Trophoblast cell (in vitro differentiated cells and primary cell): ENCODE measurements around the gene PDHX.

Source experiments
- DNase-seq, 2 donors: peaks; one replicate each; pipeline ENCODE4 v3.0.0-alpha.2; 2016
- H2AFZ ChIP-seq: 2 replicates; pipeline ENCODE4 v1.6.1; 2013; ENCODE audit warnings: low read length, moderate library complexity, mild to moderate bottlenecking; ENCODE audit not compliant: insufficient read depth, poor library complexity
- H2AK5ac ChIP-seq: 2 replicates; pipeline ENCODE4 v1.6.1; 2013; ENCODE audit warnings: mild to moderate bottlenecking, low read length
- H2BK120ac ChIP-seq: 2 replicates; pipeline ENCODE4 v1.6.1; 2013; ENCODE audit warnings: low read length, mild to moderate bottlenecking, moderate library complexity; ENCODE audit not compliant: insufficient read depth, poor library complexity
- H2BK12ac ChIP-seq: 2 replicates; pipeline ENCODE4 v1.6.1; 2013; ENCODE audit warnings: mild to moderate bottlenecking, low read length, moderate library complexity
- H2BK5ac ChIP-seq: 2 replicates; pipeline ENCODE4 v1.6.1; 2013; ENCODE audit warnings: low read length, low read depth, moderate library complexity, mild to moderate bottlenecking; ENCODE audit not compliant: poor library complexity
- H3K14ac ChIP-seq: 2 replicates; pipeline ENCODE4 v1.6.1; 2013; ENCODE audit warnings: mild to moderate bottlenecking, low read length
- H3K18ac ChIP-seq: 2 replicates; pipeline ENCODE4 v1.6.1; 2013; ENCODE audit warnings: mild to moderate bottlenecking, low read length
- H3K23ac ChIP-seq: 2 replicates; pipeline ENCODE4 v1.6.1; 2013; ENCODE audit warnings: low read length
- H3K27ac ChIP-seq: 2 replicates; pipeline ENCODE4 v1.5.1; 2013; ENCODE audit warnings: low read depth, mild to moderate bottlenecking, inconsistent platforms, low read length, moderate library complexity
- H3K27me3 ChIP-seq: 2 replicates; pipeline ENCODE4 v1.6.1; 2013; ENCODE audit warnings: inconsistent platforms, mild to moderate bottlenecking, low read length, moderate library complexity; ENCODE audit not compliant: insufficient read depth
- H3K36me3 ChIP-seq, 2 experiments: 1 replicate in 1 of 2; 2 replicates in 1 of 2; pipeline ENCODE4 v1.6.1; 2013; ENCODE audit warnings: low read length in 2 of 2, mild to moderate bottlenecking in 2 of 2, moderate library complexity in 1 of 2; ENCODE audit not compliant: insufficient read depth in 2 of 2, control insufficient read depth in 1 of 2
- H3K4ac ChIP-seq: 2 replicates; pipeline ENCODE4 v1.6.1; 2013; ENCODE audit warnings: low read depth, mild to moderate bottlenecking, low read length, moderate library complexity
- H3K4me1 ChIP-seq, 2 experiments: 1 replicate in 1 of 2; 2 replicates in 1 of 2; pipeline ENCODE4 v1.6.1; 2013; ENCODE audit warnings: low read length in 2 of 2, mild to moderate bottlenecking in 2 of 2, moderate library complexity in 1 of 2; ENCODE audit not compliant: insufficient read depth in 2 of 2, control insufficient read depth in 1 of 2
- H3K4me2 ChIP-seq: 2 replicates; pipeline ENCODE4 v1.6.1; 2013; ENCODE audit warnings: inconsistent platforms, mild to moderate bottlenecking, low read length, moderate library complexity
- H3K4me3 ChIP-seq: 2 replicates; pipeline ENCODE4 v1.5.1; 2013; ENCODE audit warnings: mild to moderate bottlenecking, low read depth, low read length, inconsistent platforms
- H3K79me1 ChIP-seq: one replicate; pipeline ENCODE4 v1.6.1; 2013; ENCODE audit warnings: low read length
- H3K79me2 ChIP-seq: 2 replicates; pipeline ENCODE4 v1.6.1; 2013; ENCODE audit warnings: low read length, mild to moderate bottlenecking; ENCODE audit not compliant: control insufficient read depth, insufficient read depth, poor library complexity
- H3K9ac ChIP-seq: 2 replicates; pipeline ENCODE4 v1.6.1; 2013; ENCODE audit warnings: mild to moderate bottlenecking, low read length
- H3K9me3 ChIP-seq: 2 replicates; pipeline ENCODE4 v1.6.1; 2013; ENCODE audit warnings: low read depth, mild to moderate bottlenecking, control low read depth, inconsistent platforms, low read length; ENCODE audit not compliant: insufficient read depth
- H4K12ac ChIP-seq: 2 replicates; pipeline ENCODE4 v1.6.1; 2013; ENCODE audit warnings: low read depth, mild to moderate bottlenecking, low read length, moderate library complexity
- H4K8ac ChIP-seq: 2 replicates; pipeline ENCODE4 v1.6.1; 2013; ENCODE audit warnings: low read depth, mild to moderate bottlenecking, low read length, moderate library complexity
- H4K91ac ChIP-seq: one replicate; pipeline ENCODE4 v1.6.1; 2013; ENCODE audit warnings: low read depth, mild to moderate bottlenecking, low read length, moderate library complexity
- WGBS: extraction: QIAGEN DNeasy Blood & Tissue Kit; methylation state at CpG from one replicate; pipeline ENCODE4 v1.1.7; 2013; ENCODE audit warnings: missing lambda C conversion rate; ENCODE audit not compliant: insufficient read length, insufficient coverage; ENCODE audit errors: extremely low coverage; 5-methylcytosine and 5-hydroxymethylcytosine counted together

Gene PDHX

DNA sequence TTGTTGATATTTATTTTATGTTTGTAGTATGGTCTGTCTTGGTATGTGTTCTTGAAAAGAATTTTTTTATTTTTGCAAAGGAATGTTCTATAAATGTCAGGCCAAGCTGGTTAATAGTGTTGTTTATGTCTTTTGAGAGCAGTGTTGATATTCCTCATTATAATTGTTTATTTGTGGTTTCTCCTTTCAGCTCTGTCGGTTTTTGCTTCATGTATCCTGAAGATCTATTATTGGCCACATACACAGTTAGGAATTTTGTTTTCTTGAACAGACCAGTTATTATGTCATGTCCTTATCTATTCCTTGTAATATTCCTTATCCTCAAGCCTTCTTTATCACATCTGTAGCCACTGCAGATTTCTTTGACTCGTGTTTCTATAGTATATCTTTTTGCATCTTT is 56.5 kb downstream of the PDHX start:
- no peak overlapping the region for H4K8ac ChIP-seq
- H3K4me2 ChIP-seq, result no peak overlapping the region
- H3K27me3 ChIP-seq, result no peaks in the 10 kb centered on the region
- H3K9me3 ChIP-seq, result no peaks in the 10 kb centered on the region
- peaks cover 2 to 5% of the 10 kb centered on the region in 2 experiments for H3K36me3 ChIP-seq
- no peak overlapping the region for H3K14ac ChIP-seq
- H3K4ac ChIP-seq, result no peak overlapping the region
- H4K91ac ChIP-seq, result no peak overlapping the region
- H3K79me1 ChIP-seq, result no peaks in the 10 kb centered on the region
- no peaks in the 10 kb centered on the region for H3K4me1 ChIP-seq
- H3K23ac ChIP-seq, result no peak overlapping the region
- H2BK120ac ChIP-seq, result no peak overlapping the region
- H3K4me3 ChIP-seq, result no peak overlapping the region
- H3K27ac ChIP-seq, result no peak overlapping the region
- no peak overlapping the region for H4K12ac ChIP-seq
- no peaks in the 10 kb centered on the region for H3K79me2 ChIP-seq
- H2AK5ac ChIP-seq, result no peak overlapping the region
- no peak overlapping the region for H2AFZ ChIP-seq
- no peak overlapping the region for H3K9ac ChIP-seq
- no peak overlapping the region for H2BK12ac ChIP-seq
- DNase-seq, result peak in 1 of 2 donors; percentile 57
- H2BK5ac ChIP-seq, result no peak overlapping the region
- no CpG with 5 or more reads among the region's 2 CpGs for WGBS
- H3K18ac ChIP-seq, result no peak overlapping the region

DNA sequence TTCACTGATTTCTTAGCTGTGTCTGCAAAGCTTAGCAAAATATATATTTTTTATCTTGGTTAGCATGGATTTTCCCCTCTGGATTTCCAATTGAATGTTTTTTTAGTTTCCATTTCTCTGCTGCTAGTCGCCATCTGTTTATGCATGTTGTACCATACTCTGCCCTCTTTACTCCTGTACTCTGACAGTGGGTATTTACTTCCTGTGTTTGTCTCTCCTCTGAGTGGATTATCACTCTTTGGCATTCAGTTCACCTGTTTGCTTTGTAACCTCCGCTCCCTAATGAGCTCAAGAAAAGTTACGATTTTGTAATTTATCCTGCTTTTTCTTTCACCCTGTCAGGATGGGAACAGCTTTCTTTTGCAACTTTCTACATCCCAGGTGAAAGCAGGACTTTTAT is 59.1 kb downstream of the PDHX start:
- Histone ChIP-seq H3K27ac (no peak overlapping the region), H3K4me2 (no peak overlapping the region), H2AK5ac (no peak overlapping the region), H2AFZ (no peak overlapping the region), H3K79me2 (no peaks in the 10 kb centered on the region), H3K4ac (no peak overlapping the region), H3K27me3 (no peaks in the 10 kb centered on the region), H2BK120ac (no peak overlapping the region), H3K4me1 (peaks cover 0 to 3% of the 10 kb centered on the region in 2 experiments), H2BK12ac (no peak overlapping the region), H3K79me1 (no peaks in the 10 kb centered on the region), H2BK5ac (no peak overlapping the region), H3K9me3 (no peaks in the 10 kb centered on the region), H4K8ac (no peak overlapping the region), H3K36me3 (peaks cover 0 to 5% of the 10 kb centered on the region in 2 experiments), H3K9ac (no peak overlapping the region), H4K91ac (no peak overlapping the region), H3K23ac (no peak overlapping the region), H4K12ac (no peak overlapping the region), H3K4me3 (no peak overlapping the region), H3K14ac (no peak overlapping the region), H3K18ac (no peak overlapping the region)
- WGBS, result no CpG with 5 or more reads among the region's 3 CpGs
- no peak for DNase-seq

- no peaks in the 10 kb centered on the region for H3K79me1 ChIP-seq
- H3K18ac ChIP-seq, result no peak overlapping the region
- H2AK5ac ChIP-seq, result no peak overlapping the region
- DNase-seq, result no peak
- no peak overlapping the region for H4K91ac ChIP-seq
- H3K27me3 ChIP-seq, result no peaks in the 10 kb centered on the region
- no peak overlapping the region for H2BK12ac ChIP-seq
- no peak overlapping the region for H3K9ac ChIP-seq
- no peak overlapping the region for H3K23ac ChIP-seq
- peaks cover 0 to 5% of the 10 kb centered on the region in 2 experiments for H3K36me3 ChIP-seq
- H3K14ac ChIP-seq, result no peak overlapping the region
- no peaks in the 10 kb centered on the region for H3K79me2 ChIP-seq
- no peak overlapping the region for H3K4me3 ChIP-seq
- H3K4me2 ChIP-seq, result no peak overlapping the region
- H3K27ac ChIP-seq, result no peak overlapping the region
- H3K9me3 ChIP-seq, result no peaks in the 10 kb centered on the region
- no peak overlapping the region for H4K8ac ChIP-seq
- no peak overlapping the region for H2BK5ac ChIP-seq
- peaks cover 0 to 3% of the 10 kb centered on the region in 2 experiments for H3K4me1 ChIP-seq
- H3K4ac ChIP-seq, result no peak overlapping the region
- no peak overlapping the region for H4K12ac ChIP-seq
- H2BK120ac ChIP-seq, result no peak overlapping the region
- no peak overlapping the region for H2AFZ ChIP-seq
These were observed 60.2 kb downstream of the PDHX start for GRCh38 chr11:34976496-34977088.

DNA sequence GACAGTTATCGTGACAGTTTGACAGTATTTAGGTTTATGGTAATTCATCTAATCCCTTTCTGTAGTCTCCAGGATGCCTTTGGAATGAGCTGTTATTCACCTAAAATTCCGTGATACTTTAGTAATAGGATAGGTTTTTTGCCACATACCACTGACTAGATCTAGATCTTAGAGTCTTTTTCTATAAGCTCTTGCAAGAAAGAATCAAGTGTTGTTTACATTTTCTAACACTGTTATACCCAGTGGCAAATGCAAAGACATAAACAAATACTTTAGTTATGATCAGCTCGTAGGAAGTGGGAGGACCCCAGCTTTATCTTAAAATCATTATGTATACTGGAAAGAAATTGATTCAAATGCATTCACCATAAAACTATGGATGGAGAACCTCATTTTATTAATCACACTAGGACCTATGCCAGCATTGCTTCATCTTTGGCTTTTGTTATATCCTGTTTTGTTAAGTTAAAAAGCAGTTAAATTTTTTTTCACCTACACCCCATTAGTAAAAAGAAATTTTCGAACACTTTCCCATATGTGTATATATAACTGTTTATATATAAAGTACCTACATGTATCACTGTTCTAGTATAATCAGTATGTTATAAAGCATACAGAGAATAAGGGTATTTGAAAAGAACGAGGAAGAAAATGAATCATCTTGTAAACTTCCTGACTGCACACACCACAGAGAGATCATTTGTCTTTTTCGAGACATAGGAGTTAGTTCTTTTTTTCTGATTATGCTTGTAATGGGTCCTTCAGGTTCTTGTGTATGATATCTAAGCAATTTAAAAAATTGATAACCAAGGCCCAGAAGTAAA is 60.9 kb downstream of the PDHX start:
- no peak overlapping the region for H4K12ac ChIP-seq
- H2BK120ac ChIP-seq, result no peak overlapping the region
- H3K9me3 ChIP-seq, result no peaks in the 10 kb centered on the region
- no peaks in the 10 kb centered on the region for H3K79me2 ChIP-seq
- no peak overlapping the region for H2AK5ac ChIP-seq
- H3K27me3 ChIP-seq, result no peaks in the 10 kb centered on the region
- no peak overlapping the region for H3K14ac ChIP-seq
- H3K4me2 ChIP-seq, result no peak overlapping the region
- H4K8ac ChIP-seq, result no peak overlapping the region
- H2BK12ac ChIP-seq, result no peak overlapping the region
- H3K23ac ChIP-seq, result no peak overlapping the region
- no peak overlapping the region for H4K91ac ChIP-seq
- no peak overlapping the region for H3K4ac ChIP-seq
- H2AFZ ChIP-seq, result no peak overlapping the region
- H3K9ac ChIP-seq, result no peak overlapping the region
- H3K4me3 ChIP-seq, result no peak overlapping the region
- DNase-seq, result peak in 1 of 2 donors; percentile 81
- no peak overlapping the region for H2BK5ac ChIP-seq
- peaks cover 0 to 3% of the 10 kb centered on the region in 2 experiments for H3K4me1 ChIP-seq
- H3K79me1 ChIP-seq, result no peaks in the 10 kb centered on the region
- H3K18ac ChIP-seq, result no peak overlapping the region
- no peak overlapping the region for H3K27ac ChIP-seq
- peaks cover 0 to 4% of the 10 kb centered on the region in 2 experiments for H3K36me3 ChIP-seq
- WGBS, result no CpG with 5 or more reads among the region's 6 CpGs
